ENCODE measurements around the gene LSM12. TPM values are rescaled to one million over a fixed set of nuclear protein-coding genes. Genes with fewer than 3 reads are reported as not detected.

LSM12 gene
- polyA plus RNA-seq, 3 donors, result 24.7 to 65.8 (median 64.4) TPM

DNA sequence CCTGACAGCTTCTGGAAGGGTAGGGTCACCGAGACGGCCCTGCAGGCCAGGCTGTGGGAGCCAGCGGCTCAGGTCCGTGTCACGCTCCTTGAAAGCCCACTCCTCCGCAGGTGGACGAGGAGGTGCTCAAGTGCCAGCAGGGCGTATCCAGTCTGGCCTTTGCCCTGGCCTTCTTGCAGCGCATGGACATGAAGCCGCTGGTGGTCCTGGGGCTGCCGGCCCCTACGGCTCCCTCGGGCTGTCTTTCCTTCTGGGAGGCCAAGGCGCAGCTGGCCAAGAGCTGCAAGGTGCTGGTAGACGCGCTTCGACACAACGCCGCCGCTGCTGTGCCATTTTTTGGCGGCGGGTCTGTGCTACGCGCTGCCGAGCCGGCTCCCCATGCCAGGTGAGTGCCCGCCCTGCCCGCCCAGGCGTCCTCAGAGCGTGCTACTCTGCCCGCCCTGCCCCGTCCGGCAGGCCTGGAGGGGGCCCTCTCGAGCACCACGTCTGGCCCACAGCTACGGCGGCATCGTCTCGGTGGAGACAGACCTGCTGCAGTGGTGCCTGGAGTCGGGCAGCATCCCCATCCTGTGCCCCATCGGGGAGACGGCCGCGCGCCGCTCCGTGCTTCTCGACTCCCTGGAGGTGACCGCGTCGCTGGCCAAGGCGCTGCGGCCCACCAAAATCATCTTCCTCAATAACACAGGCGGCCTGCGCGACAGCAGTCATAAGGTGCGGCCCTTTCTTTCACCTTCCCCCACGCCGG, 60.8 kb downstream of the LSM12 start:
- Histone ChIP-seq H3K4me3 (replicated peaks in 1 of 3; ENCODE audit: low read depth in 2 of 3, low read length in 3 of 3) (peak overlapping the region; percentile 29 to 87 (median 80)), H3K27me3 (ENCODE audit: control insufficient read depth in 2 of 2, insufficient read depth in 2 of 2, low read length in 2 of 2) (peaks cover 30 to 50% of the 10 kb centered on the region in 2 donors), H3K9ac (ENCODE audit: insufficient read depth, low read length, poor library complexity, severe bottlenecking) (peak overlapping the region; percentile 68), H4K20me1 (ENCODE audit: insufficient read depth, low read length) (peaks cover 12% of the 10 kb centered on the region), H3K79me2 (ENCODE audit: insufficient read depth, low read length) (no peaks in the 10 kb centered on the region), H3K4me2 (replicated peaks; ENCODE audit: extremely low read depth, low read length, poor library complexity, severe bottlenecking) (peak overlapping the region; percentile 96), H3K36me3 (replicated peaks in 1 of 2; ENCODE audit: control insufficient read depth in 1 of 2, insufficient read depth in 2 of 2, low read length in 2 of 2) (peaks cover 4 to 17% of the 10 kb centered on the region in 2 donors), H3K9me3 (replicated peaks in 1 of 2; ENCODE audit: control insufficient read depth in 1 of 2, insufficient read depth in 1 of 2, low read length in 2 of 2) (peaks cover 0 to 7% of the 10 kb centered on the region in 2 donors), H2AFZ (ENCODE audit: insufficient read depth, low read depth, low read length, poor library complexity, severe bottlenecking) (peak overlapping the region; percentile 90), H3K4me1 (ENCODE audit: control insufficient read depth in 1 of 2, insufficient read depth in 2 of 2, low read length in 2 of 2) (peaks cover 41 to 47% of the 10 kb centered on the region in 2 donors), H3K27ac (ENCODE audit: low read depth in 1 of 2, low read length in 2 of 2) (peak overlapping the region; percentile 43 to 76)
- intact Hi-C loops (cut with micrococcal nuclease), result loop anchor here in 1 of 2 donors (5.0 kb wide), 1 partner anchor 37 kb away; no protein-coding TSS in a partner anchor
- peak overlapping the region in 6 of 7 donors; percentile 42 to 89 (median 86) for H3K27ac Mint-ChIP-seq
- H3K27me3 Mint-ChIP-seq (ENCODE audit: low read depth in 3 of 3), result peaks cover 45 to 58% (median 52%) of the 10 kb centered on the region in 3 donors
- TF ChIP-seq, protein P1, sequence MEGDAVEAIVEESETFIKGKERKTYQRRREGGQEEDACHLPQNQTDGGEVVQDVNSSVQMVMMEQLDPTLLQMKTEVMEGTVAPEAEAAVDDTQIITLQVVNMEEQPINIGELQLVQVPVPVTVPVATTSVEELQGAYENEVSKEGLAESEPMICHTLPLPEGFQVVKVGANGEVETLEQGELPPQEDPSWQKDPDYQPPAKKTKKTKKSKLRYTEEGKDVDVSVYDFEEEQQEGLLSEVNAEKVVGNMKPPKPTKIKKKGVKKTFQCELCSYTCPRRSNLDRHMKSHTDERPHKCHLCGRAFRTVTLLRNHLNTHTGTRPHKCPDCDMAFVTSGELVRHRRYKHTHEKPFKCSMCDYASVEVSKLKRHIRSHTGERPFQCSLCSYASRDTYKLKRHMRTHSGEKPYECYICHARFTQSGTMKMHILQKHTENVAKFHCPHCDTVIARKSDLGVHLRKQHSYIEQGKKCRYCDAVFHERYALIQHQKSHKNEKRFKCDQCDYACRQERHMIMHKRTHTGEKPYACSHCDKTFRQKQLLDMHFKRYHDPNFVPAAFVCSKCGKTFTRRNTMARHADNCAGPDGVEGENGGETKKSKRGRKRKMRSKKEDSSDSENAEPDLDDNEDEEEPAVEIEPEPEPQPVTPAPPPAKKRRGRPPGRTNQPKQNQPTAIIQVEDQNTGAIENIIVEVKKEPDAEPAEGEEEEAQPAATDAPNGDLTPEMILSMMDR (IDR thresholded peaks at IDR 0.05), result peak; percentile 35
- peak; percentile 24 to 36 (median 27) for DNase-seq
- peaks cover 0 to 17% (median 5%) of the 10 kb centered on the region in 7 donors for H3K9me3 Mint-ChIP-seq
- peaks cover 40% of the 10 kb centered on the region for H3K4me1 Mint-ChIP-seq
- 3% methylated on average over 51 of the region's 59 CpGs for WGBS (ENCODE audit: insufficient coverage)
- peak overlapping the region; percentile 86 to 94 for H3K4me3 Mint-ChIP-seq
- H3K36me3 Mint-ChIP-seq, result peaks cover 15 to 20% of the 10 kb centered on the region in 2 donors

DNA sequence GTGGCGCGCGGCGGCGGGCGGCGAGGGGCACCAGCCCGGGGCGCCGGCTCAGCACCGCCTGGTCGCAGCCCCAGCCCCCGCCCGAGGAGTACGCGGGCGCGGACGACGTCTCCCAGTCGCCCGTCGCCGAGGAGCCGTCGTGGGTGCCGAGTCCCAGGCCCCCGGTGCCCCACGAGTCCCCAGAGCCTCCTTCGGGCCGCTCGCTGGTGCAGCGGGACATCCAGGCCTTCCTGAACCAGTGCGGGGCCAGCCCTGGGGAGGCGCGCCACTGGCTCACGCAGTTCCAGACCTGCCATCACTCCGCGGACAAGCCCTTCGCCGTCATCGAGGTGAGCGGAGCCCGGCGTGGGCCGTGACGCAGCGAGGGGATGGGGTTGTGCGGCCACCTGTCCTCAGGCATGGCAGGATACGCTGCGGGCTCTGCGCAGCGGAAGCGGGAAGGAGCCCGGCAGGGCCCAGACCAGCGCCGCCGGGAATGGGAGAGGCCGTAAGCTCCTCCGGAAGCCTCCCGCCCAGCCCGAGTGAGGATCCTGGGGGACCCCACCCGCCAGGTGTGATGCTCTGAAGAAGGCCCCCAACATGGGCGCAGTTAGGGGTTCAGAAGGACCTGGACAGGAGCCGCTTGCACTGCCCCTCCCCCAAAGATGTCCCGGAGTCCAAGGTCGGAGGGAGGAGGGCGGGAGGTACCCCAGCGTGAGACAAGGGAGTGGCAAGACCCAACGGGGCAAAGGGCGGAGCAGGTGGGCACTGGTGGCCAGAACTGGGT, 61.5 kb downstream of the LSM12 start:
- TF ChIP-seq, protein P1 (IDR thresholded peaks at IDR 0.05), result no peak
- peak in 1 of 3 donors; percentile 17 for DNase-seq
- Histone ChIP-seq H3K4me3 (replicated peaks in 1 of 3; ENCODE audit: low read depth in 2 of 3, low read length in 3 of 3) (peak overlapping the region in 1 of 3 experiments; percentile 80), H3K9me3 (replicated peaks in 1 of 2; ENCODE audit: control insufficient read depth in 1 of 2, insufficient read depth in 1 of 2, low read length in 2 of 2) (peaks cover 0 to 7% of the 10 kb centered on the region in 2 donors), H2AFZ (ENCODE audit: insufficient read depth, low read depth, low read length, poor library complexity, severe bottlenecking) (peak overlapping the region; percentile 90), H3K4me2 (replicated peaks; ENCODE audit: extremely low read depth, low read length, poor library complexity, severe bottlenecking) (peak overlapping the region; percentile 96), H3K9ac (ENCODE audit: insufficient read depth, low read length, poor library complexity, severe bottlenecking) (no peak overlapping the region), H3K79me2 (ENCODE audit: insufficient read depth, low read length) (no peaks in the 10 kb centered on the region), H3K27ac (ENCODE audit: low read depth in 1 of 2, low read length in 2 of 2) (no peak overlapping the region), H3K4me1 (ENCODE audit: control insufficient read depth in 1 of 2, insufficient read depth in 2 of 2, low read length in 2 of 2) (peaks cover 41 to 47% of the 10 kb centered on the region in 2 donors), H3K36me3 (replicated peaks in 1 of 2; ENCODE audit: control insufficient read depth in 1 of 2, insufficient read depth in 2 of 2, low read length in 2 of 2) (peaks cover 4 to 12% of the 10 kb centered on the region in 2 donors), H3K27me3 (ENCODE audit: control insufficient read depth in 2 of 2, insufficient read depth in 2 of 2, low read length in 2 of 2) (peaks cover 30 to 50% of the 10 kb centered on the region in 2 donors), H4K20me1 (ENCODE audit: insufficient read depth, low read length) (peaks cover 12% of the 10 kb centered on the region)
- H3K36me3 Mint-ChIP-seq, result peaks cover 9 to 12% of the 10 kb centered on the region in 2 donors
- intact Hi-C loops (cut with micrococcal nuclease), result loop anchor here in 1 of 2 donors (5.0 kb wide), 1 partner anchor 37 kb away; no protein-coding TSS in a partner anchor
- peaks cover 44 to 61% (median 54%) of the 10 kb centered on the region in 3 donors for H3K27me3 Mint-ChIP-seq (ENCODE audit: low read depth in 3 of 3)
- H3K9me3 Mint-ChIP-seq, result peaks cover 0 to 17% (median 5%) of the 10 kb centered on the region in 7 donors
- WGBS (ENCODE audit: insufficient coverage), result 2% methylated on average over 71 of the region's 71 CpGs
- peaks cover 40% of the 10 kb centered on the region for H3K4me1 Mint-ChIP-seq
- H3K27ac Mint-ChIP-seq, result no peak overlapping the region
- peak overlapping the region; percentile 41 to 94 for H3K4me3 Mint-ChIP-seq
